Common myeloid progenitor, CD34-positive (primary cell): Measurements from ENCODE around the gene NFKB2.
A peak's percentile ranks its signal among the peaks of the same experiment; 100 is the strongest.

Experiments used
- CTCF ChIA-PET: fragments of 350-600 bp; sonication (Branson Sonifier 250); formaldehyde crosslinking; loops from one replicate; lab custom pipeline; 2021; ENCODE audit warnings: antibody characterized with exemption; lab: Charles Lee
- POLR2A ChIA-PET: fragments of 350-600 bp; sonication (Branson Sonifier 250); formaldehyde crosslinking; loops from one replicate; lab custom pipeline; 2021; ENCODE audit warnings: antibody characterized with exemption; lab: Charles Lee
- DNase-seq, 3 donors: peaks; one replicate each; pipeline versions ENCODE4 v3.0.0 to v3.0.0-alpha.2; 2013
- H3K27ac ChIP-seq, 2 experiments: 1 replicate in 1 of 2; 2 replicates in 1 of 2; pipeline ENCODE4 v1.7.0; 2013; ENCODE audit warnings: inconsistent platforms in 2 of 2, low read length in 2 of 2, mild to moderate bottlenecking in 2 of 2, low read depth in 1 of 2, moderate library complexity in 1 of 2; ENCODE audit not compliant: severe bottlenecking in 2 of 2, insufficient read depth in 1 of 2, poor library complexity in 1 of 2
- H3K27me3 ChIP-seq, 5 experiments: replicated peaks in 2 of 5; 1 replicate in 3 of 5; 2 replicates in 2 of 5; pipeline versions ENCODE4 v1.6.1 to v1.7.0; 2013; ENCODE audit warnings: low read length in 4 of 5, mild to moderate bottlenecking in 2 of 5, moderate library complexity in 2 of 5, inconsistent platforms in 1 of 5; ENCODE audit not compliant: insufficient read depth in 5 of 5, control insufficient read depth in 4 of 5
- H3K36me3 ChIP-seq, 4 experiments: 1 replicate in 2 of 4; 2 replicates in 2 of 4; pipeline versions ENCODE4 v1.6.1 to v1.7.0; 2013; ENCODE audit warnings: low read length in 3 of 4, control low read depth in 1 of 4, mild to moderate bottlenecking in 1 of 4; ENCODE audit not compliant: control insufficient read depth in 4 of 4, insufficient read depth in 4 of 4
- H3K4me1 ChIP-seq, 4 experiments: 1 replicate in 3 of 4; 2 replicates in 1 of 4; pipeline versions ENCODE4 v1.6.1 to v1.7.1; 2013; ENCODE audit warnings: low read length in 3 of 4, mild to moderate bottlenecking in 3 of 4, control low read depth in 1 of 4, inconsistent platforms in 1 of 4, moderate library complexity in 1 of 4; ENCODE audit not compliant: control insufficient read depth in 4 of 4, insufficient read depth in 4 of 4; ENCODE audit errors: control extremely low read depth in 1 of 4
- H3K4me3 ChIP-seq, 7 experiments: 1 replicate in 4 of 7; 2 replicates in 3 of 7; pipeline versions ENCODE4 v1.5.1 to v1.7.0; 2013; ENCODE audit warnings: mild to moderate bottlenecking in 7 of 7, low read length in 6 of 7, moderate library complexity in 6 of 7, inconsistent platforms in 2 of 7, low read depth in 2 of 7, control low read depth in 1 of 7; ENCODE audit not compliant: insufficient read depth in 4 of 7, control insufficient read depth in 1 of 7; ENCODE audit errors: extremely low read depth in 1 of 7
- H3K9me3 ChIP-seq, 5 experiments: 1 replicate in 4 of 5; 2 replicates in 1 of 5; pipeline versions ENCODE4 v1.6.1 to v1.7.1; 2013; ENCODE audit warnings: low read length in 4 of 5, mild to moderate bottlenecking in 2 of 5, inconsistent platforms in 1 of 5, low read depth in 1 of 5, moderate library complexity in 1 of 5; ENCODE audit not compliant: control insufficient read depth in 4 of 5, insufficient read depth in 2 of 5; ENCODE audit errors: control extremely low read depth in 1 of 5
- WGBS: methylation state at CpG from one replicate; pipeline ENCODE4 v1.1.5; 2013; ENCODE audit not compliant: insufficient coverage; 5-methylcytosine and 5-hydroxymethylcytosine counted together

NFKB2 gene

GRCh38 chr10:102436312-102436711 lies 40.8 kb downstream of the NFKB2 start:
- ChIA-PET CTCF (interaction anchor here (0.8 to 8.3 kb wide), 7 partner anchors 13 to 54 kb away, joined by 3 to 71 read pairs (median 3); partner anchors contain the start of genes C10orf95 and FBXL15), POLR2A (interaction anchor here (0.6 to 1.1 kb wide), 3 partner anchors 11 to 13 kb away, joined by 3 to 4 read pairs (median 4); no protein-coding TSS in a partner anchor)
- no peak for DNase-seq
- H3K4me1 ChIP-seq = peaks cover 13 to 62% (median 58%) of the 10 kb centered on the region in 4 experiments
- peaks cover 0 to 7% (median 0%) of the 10 kb centered on the region in 4 experiments for H3K36me3 ChIP-seq
- WGBS = 52% methylated on average over 6 of the region's 6 CpGs
- H3K27ac ChIP-seq = peak overlapping the region; percentile 47 to 85
- H3K4me3 ChIP-seq = peak overlapping the region in 6 of 7 experiments; percentile 69 to 91 (median 74)
- H3K9me3 ChIP-seq = no peaks in the 10 kb centered on the region
- H3K27me3 ChIP-seq = no peaks in the 10 kb centered on the region

- Histone ChIP-seq H3K4me1 (peaks cover 7 to 53% (median 49%) of the 10 kb centered on the region in 4 experiments), H3K4me3 (peak overlapping the region in 1 of 7 experiments; percentile 15), H3K27me3 (no peaks in the 10 kb centered on the region), H3K27ac (no peak overlapping the region), H3K9me3 (no peaks in the 10 kb centered on the region), H3K36me3 (peaks cover 0 to 7% (median 0%) of the 10 kb centered on the region in 4 experiments)
- POLR2A ChIA-PET = no interaction called here
- 85% methylated on average over 2 of the region's 3 CpGs for WGBS
- DNase-seq = no peak
- CTCF ChIA-PET = interaction anchor here (1.5 to 8.3 kb wide), 3 partner anchors 12 to 14 kb away, joined by 4 to 71 read pairs (median 23); partner anchors contain the start of genes C10orf95 and FBXL15
Measured at GRCh38 chr10:102437515-102437914, 42.0 kb downstream of the NFKB2 start.

- H3K4me1 ChIP-seq = peaks cover 7 to 48% (median 45%) of the 10 kb centered on the region in 4 experiments
- 11% methylated on average over 1 of the region's 1 CpG for WGBS
- peak overlapping the region; percentile 25 to 66 for H3K27ac ChIP-seq
- DNase-seq = peak in 2 of 3 donors; percentile 54 to 61
- H3K36me3 ChIP-seq = peaks cover 0 to 7% (median 0%) of the 10 kb centered on the region in 4 experiments
- no peaks in the 10 kb centered on the region for H3K9me3 ChIP-seq
- H3K4me3 ChIP-seq = peak overlapping the region in 3 of 7 experiments; percentile 28 to 46 (median 34)
- H3K27me3 ChIP-seq = no peaks in the 10 kb centered on the region
- CTCF ChIA-PET = interaction anchor here (1.5 to 8.3 kb wide), 2 partner anchors 11 to 15 kb away, joined by 4 to 71 read pairs; partner anchors contain the start of gene FBXL15
- POLR2A ChIA-PET = no interaction called here
Measured at GRCh38 chr10:102438374-102438773, 42.9 kb downstream of the NFKB2 start.

- Histone ChIP-seq H3K9me3 (no peaks in the 10 kb centered on the region), H3K4me3 (no peak overlapping the region), H3K27ac (no peak overlapping the region), H3K36me3 (no peaks in the 10 kb centered on the region), H3K4me1 (peaks cover 0 to 5% (median 5%) of the 10 kb centered on the region in 4 experiments), H3K27me3 (no peaks in the 10 kb centered on the region)
- CTCF ChIA-PET = no interaction called here
- DNase-seq = no peak
- no CpG with 5 or more reads among the region's 2 CpGs for WGBS
- POLR2A ChIA-PET = interaction anchor here (0.7 kb wide), 1 partner anchor 771 kb away, joined by 6 read pairs; no protein-coding TSS in a partner anchor
Measured at GRCh38 chr10:102444851-102445250, 49.3 kb downstream of the NFKB2 start.

GRCh38 chr10:102449321-102450123 lies 54.0 kb downstream of the NFKB2 start:
- 4% methylated on average over 17 of the region's 30 CpGs for WGBS
- Histone ChIP-seq H3K4me3 (peak overlapping the region; percentile 75 to 98 (median 87)), H3K27ac (peak overlapping the region; percentile 61 to 83), H3K4me1 (peaks cover 6 to 33% (median 21%) of the 10 kb centered on the region in 4 experiments), H3K9me3 (no peaks in the 10 kb centered on the region), H3K27me3 (no peaks in the 10 kb centered on the region), H3K36me3 (peaks cover 3 to 14% (median 9%) of the 10 kb centered on the region in 4 experiments)
- DNase-seq = peak; percentile 84 to 89 (median 86)
- POLR2A ChIA-PET = interaction anchor here (1.2 to 1.8 kb wide), 4 partner anchors 13 to 16 kb away, joined by 3 to 12 read pairs (median 4); no protein-coding TSS in a partner anchor
- CTCF ChIA-PET = interaction anchor here (1.2 to 4.3 kb wide), 6 partner anchors 11 to 167 kb away, joined by 3 to 23 read pairs (median 17); partner anchors contain the start of gene FBXL15

- Histone ChIP-seq H3K4me1 (peaks cover 6 to 33% (median 21%) of the 10 kb centered on the region in 4 experiments), H3K4me3 (peak overlapping the region; percentile 75 to 98 (median 87)), H3K9me3 (no peaks in the 10 kb centered on the region), H3K36me3 (peaks cover 3 to 14% (median 10%) of the 10 kb centered on the region in 4 experiments), H3K27me3 (no peaks in the 10 kb centered on the region), H3K27ac (peak overlapping the region; percentile 61 to 83)
- DNase-seq = no peak
- POLR2A ChIA-PET = interaction anchor here (0.8 to 1.8 kb wide), 8 partner anchors 10 to 134 kb away, joined by 3 to 12 read pairs (median 4); no protein-coding TSS in a partner anchor
- 0% methylated on average over 10 of the region's 11 CpGs for WGBS
- CTCF ChIA-PET = interaction anchor here (0.6 to 4.3 kb wide), 10 partner anchors 11 to 406 kb away, joined by 3 to 23 read pairs (median 5); partner anchors contain the start of gene FBXL15
Measured at GRCh38 chr10:102450124-102450373, 54.5 kb downstream of the NFKB2 start.
